CD4-positive, alpha-beta T cell treated with Interleukin-4 for 4 hours (primary cell): ENCODE results near the gene ARHGEF3.

Experiments
- DNase-seq: peaks from one replicate; pipeline ENCODE4 v3.0.0-alpha.2; 2020

Gene ARHGEF3

GRCh38 chr3:56795097-56795828 lies 6.5 kb downstream of the ARHGEF3 start:
- DNase-seq = no peak

DNA sequence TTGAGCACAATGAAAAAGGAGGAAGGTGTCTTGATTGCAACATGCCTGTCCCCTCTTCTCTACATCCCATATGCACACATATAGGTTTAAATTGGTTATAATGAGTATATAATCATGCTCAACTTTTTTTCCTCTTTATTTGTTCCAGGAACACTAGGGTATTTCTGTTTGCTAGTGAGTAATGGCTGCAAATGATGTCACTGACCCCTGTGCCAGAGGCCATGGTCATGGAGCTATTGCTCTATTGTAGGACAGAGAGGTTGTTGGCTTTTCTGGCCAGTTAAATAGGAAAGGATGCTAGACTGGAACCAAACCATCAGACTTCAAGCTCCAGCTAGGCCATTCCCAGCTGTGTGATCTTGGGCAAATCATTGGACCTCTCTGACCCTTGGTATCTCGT lies 9.6 kb downstream of the ARHGEF3 start:
- no peak for DNase-seq

DNA sequence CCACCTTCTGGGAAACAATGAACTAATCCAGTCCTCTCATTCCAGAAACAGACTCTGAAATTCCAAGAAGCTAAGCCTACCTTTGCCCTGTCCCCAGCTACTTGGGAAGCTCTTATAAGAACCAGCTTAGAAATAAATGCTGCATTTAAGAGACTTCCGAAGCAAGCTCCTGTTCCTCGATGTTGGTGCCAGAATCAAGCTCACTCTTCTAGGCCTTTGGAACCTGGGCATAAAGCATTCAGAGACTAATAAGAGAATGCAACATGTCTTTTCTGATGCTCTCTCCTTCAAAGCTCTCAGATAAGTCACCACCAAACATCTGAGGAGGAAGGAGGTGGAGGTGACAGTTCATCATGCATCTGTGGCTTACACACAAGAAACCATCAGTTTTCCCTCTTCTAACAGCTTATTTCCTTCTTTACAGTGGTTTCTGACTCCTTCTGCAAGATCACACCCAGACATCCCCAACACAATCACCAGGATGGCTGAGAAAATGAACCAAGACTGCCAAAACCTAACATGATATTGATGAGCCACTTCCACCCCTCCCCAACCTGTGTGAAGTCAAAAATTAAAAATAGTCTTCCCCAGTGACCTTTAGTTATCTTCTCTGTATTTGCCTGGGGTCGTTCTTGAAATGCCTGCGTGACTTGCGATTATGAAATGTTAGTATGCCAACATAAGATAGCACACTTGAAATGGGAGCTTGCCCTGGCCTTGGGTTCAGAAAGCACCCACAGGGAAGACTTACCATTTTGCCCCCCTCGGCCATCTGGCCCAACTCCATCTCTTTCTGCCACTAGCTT lies 11.5 kb downstream of the ARHGEF3 start:
- DNase-seq = peak; percentile 79

DNA sequence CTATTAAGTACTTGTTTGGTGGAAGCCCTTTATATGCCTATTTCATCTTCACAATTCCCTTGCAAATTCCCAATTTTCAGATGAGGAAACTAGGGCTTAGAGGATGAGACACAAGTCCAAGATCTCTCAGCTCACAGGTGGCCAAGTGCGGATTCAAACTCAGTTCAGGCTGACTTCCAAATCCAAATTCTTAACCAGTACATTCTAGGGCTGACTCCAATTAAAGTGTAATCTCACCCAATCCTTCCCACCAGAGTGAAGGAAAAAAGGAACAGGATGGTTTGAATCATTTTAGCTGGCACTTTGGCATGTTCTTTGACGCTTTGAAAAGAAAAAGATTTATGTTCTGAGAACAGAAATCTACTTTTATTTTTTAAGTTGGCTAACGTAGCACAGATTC lies 12.7 kb downstream of the ARHGEF3 start:
- DNase-seq = no peak

DNA sequence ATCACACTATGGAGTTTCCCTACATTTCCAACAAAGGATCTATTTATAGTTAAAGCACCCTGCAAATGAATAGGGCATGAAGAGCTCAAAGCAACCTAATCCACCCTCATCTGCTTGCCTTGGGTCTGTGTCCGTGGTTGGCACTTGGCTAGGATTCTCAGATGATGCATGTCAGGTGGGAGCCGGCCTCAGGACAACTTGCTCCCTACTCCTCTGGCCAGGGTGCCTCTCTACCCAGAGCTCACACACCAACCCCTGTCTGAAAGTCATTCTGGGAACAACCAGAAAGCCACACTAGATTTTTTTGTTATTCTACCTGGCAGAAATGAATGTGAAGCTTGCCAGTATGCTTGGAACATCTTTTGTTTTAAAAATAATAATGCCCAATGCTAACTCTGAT lies 13.2 kb downstream of the ARHGEF3 start:
- DNase-seq = no peak

DNA sequence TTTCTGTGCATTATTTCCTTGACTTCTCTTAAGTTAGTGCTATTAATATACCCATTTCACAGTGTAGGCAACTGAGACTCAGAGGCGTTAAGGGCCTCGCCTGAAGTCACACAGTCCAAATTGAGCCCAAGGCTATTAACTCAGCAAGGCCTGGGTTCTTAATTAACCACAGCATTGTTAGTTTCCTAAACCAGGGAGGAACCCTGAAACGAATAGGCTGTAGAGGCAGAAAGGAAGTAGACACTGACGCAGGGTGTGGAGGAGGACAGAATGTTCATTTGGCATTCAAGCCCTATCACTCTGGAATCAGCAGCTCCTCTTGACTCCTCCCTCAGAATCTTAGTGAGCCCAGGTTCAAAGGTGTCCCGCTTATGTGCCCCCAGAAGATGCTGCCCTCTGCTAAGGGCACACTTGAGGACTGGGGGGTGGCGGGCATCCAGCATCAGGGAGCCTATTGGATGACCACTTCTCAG lies 13.9 kb downstream of the ARHGEF3 start:
- DNase-seq = peak; percentile 49

GRCh38 chr3:56787258-56787775 lies 14.4 kb downstream of the ARHGEF3 start:
- no peak for DNase-seq

DNA sequence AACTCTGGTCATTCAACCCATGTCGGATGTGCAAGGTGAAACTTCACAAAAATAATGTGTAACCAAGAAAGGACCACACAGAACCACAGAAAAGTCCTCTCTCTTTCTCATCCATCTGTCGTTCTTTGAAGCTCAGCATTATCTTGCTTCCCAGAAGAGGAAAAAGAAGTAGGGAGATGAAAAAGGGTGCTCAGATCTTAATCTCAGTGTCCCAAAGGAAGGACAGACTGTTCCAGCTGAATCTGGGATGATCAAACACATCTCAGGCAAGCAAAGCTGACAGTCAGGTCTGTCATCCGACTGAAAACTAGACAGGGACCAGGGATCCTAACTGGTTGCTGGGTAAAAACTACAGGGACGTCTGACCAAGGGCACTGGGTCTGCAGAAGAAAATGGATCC lies 16.2 kb downstream of the ARHGEF3 start:
- DNase-seq = no peak

DNA sequence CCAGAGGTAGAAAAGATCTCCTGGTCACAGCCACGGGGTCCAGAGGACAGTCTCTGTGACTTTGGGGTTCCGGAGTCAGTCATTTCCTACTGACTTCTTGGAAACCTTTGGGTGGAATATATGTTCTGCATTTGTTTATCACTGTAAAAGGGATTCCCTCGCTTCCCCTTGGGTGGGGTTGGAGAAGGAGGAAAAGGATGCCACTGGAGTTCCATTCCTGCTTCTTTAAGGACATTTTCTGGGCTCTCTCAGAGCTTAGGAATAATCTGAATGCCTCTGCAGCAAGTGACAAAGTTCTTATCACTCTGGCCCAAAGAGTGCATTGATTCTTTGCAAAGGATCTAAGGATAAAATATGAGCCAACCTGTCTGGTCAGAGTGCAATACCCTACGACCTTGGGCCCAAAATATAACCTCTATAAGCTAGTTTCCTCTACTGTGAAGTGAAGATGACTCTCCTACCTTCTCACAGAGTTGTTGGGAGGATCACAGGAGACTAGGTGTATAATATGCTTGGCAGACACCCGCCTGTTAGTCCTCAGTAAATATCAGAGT lies 17.2 kb downstream of the ARHGEF3 start:
- DNase-seq = no peak

DNA sequence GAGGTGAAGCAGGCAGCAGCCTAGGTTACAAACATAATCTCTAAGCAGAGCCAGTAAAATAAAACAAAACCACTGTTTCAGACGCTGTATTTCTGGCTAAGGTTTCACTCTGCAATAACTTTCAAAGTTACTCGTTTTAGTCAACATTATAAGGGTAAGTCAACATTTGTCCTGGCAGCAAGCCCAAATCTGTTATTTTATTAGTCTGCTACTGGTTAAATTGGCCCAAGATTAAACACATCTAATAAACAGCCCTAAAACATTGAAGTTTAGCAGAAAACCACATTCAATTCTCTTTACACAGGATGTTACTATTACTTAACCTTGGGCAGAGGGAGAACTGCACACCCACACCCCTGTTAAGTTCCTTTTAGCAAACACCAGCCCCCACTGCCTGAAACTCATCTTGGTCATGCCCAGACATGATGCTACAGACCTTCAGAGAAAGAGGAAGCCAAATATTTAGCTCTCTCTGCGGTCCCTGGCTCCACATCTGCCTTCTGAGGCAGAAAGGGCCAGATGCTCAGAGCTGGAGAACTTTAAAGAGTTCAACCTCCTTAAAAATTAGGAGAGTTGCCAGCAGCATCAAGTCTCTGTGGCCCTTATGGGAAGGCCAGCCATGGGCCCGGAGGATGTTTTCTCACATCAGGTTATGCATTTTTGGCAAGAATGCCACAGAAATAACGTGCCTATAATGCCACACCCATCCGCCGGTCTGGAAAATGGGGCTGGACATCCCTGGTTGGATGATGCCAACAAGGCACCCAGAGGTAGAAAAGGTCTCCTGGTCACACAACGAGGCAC lies 17.9 kb downstream of the ARHGEF3 start:
- DNase-seq = peak; percentile 92

DNA sequence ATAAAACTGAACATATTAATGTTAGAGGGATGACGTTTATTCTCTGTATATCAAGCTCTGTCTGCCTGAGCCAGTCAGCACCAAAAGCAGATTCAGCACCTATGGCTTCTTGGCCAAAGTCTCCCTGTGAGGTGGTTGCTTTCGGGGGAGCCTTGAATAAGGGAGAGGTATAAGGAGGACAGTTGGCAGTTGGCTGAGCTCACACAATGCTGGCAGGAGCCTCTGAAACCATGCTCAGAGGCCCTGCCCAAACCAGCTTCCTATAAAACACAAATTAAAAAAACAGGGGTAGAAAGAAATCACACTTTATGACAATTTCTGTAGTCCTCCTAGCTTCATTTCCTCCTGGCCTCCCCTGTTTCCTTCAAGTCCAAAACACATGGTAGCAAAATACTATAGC lies 18.8 kb downstream of the ARHGEF3 start:
- no peak for DNase-seq

GRCh38 chr3:56782215-56782614 lies 19.5 kb downstream of the ARHGEF3 start:
- DNase-seq = no peak

- DNase-seq = no peak
Measured at GRCh38 chr3:56781762-56782161, 20.0 kb downstream of the ARHGEF3 start.

DNA sequence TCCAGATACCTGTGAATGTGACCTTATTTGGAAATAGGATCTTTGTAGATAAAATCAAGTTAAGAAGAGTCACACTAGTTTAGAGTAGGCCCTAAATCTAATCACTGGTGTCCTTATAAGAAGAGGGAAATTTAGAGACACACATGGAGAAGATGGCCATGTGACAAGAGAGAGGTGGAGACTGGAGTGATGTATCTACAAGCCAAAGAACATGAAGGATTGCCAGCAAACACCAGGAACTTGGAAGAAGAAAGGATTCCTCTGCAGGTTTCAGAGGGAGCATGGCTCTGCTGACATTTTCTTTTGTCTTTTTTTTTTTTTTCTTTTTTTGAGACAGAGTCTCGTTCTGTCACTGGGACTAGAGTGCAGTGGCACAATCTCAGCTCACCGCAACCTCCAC lies 20.8 kb downstream of the ARHGEF3 start:
- DNase-seq = no peak

DNA sequence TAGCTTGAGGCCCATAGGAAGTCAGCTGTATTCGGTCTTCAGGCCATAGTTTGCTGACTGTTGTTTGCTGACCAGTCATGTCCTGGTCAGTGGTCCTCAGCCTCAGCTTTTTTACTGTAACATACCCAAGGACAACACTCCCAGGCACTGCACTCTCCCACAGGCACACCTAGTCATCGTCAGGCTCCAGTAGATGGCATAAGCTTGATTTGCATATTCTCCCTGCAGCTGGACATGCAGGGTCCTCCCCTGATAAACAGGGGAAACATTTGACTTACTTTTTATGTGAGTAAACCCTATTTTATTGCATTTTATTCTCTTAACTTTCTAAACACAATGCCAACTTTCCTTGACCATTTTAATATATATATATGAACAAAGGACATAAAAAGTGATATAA lies 22.9 kb downstream of the ARHGEF3 start:
- DNase-seq = no peak

DNA sequence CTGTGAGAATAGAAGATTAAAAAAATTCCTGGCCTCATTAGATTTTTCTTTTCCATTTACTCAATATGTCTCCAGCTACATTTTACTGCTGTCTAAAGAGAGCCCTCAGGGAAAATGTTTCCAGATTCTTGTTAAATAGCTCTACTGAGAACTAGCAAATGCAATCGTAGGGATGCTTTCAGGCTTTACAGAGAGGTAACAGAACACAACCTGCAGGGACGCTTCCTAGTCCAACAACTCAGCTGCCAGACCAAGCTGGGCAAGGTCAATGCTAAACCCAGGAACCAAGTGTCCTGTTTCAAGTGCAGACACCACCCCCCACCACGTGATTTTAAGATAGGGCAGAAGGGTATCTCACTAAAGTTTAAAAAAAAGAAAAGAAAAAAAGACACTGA lies 25.2 kb downstream of the ARHGEF3 start:
- no peak for DNase-seq

GRCh38 chr3:56775838-56776555 lies 25.8 kb downstream of the ARHGEF3 start:
- no peak for DNase-seq

DNA sequence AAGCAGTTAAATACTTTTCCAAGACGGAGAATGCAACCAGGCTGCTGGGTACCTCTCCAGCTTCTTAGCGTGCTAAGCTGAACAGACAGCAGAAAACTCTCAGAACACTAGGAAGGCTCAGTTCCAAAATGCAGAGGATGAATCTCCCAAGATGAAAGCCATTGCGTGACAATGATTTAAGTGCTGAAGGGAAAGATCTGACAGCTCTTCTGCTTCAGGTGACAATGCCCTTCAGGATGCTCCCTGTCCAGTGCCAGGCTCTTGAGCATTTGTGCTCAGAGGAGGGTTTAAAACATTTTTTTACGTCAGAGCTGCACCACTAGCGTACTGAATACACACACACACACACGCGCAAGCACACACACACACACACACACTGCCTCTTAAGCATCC lies 26.3 kb downstream of the ARHGEF3 start:
- DNase-seq = no peak

DNA sequence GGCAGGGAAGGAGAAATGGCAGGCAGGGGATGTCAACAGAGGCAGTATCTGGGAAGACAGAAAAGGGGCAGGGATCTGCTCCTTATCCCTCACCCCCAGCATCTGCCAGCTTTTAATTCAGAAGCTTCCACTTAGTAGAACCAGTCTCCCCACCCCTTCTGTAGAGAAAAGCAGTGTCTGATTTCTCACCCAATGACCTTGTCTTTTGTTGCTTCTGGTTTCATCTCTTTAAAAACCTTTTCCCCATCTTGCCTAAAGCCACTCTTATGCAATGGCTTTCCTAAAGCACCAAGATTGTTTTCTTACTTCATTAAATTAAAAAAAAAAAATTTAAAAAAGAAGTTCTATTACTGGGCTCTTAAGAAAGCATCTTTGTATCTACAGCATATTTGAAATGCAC lies 27.8 kb downstream of the ARHGEF3 start:
- no peak for DNase-seq

DNA sequence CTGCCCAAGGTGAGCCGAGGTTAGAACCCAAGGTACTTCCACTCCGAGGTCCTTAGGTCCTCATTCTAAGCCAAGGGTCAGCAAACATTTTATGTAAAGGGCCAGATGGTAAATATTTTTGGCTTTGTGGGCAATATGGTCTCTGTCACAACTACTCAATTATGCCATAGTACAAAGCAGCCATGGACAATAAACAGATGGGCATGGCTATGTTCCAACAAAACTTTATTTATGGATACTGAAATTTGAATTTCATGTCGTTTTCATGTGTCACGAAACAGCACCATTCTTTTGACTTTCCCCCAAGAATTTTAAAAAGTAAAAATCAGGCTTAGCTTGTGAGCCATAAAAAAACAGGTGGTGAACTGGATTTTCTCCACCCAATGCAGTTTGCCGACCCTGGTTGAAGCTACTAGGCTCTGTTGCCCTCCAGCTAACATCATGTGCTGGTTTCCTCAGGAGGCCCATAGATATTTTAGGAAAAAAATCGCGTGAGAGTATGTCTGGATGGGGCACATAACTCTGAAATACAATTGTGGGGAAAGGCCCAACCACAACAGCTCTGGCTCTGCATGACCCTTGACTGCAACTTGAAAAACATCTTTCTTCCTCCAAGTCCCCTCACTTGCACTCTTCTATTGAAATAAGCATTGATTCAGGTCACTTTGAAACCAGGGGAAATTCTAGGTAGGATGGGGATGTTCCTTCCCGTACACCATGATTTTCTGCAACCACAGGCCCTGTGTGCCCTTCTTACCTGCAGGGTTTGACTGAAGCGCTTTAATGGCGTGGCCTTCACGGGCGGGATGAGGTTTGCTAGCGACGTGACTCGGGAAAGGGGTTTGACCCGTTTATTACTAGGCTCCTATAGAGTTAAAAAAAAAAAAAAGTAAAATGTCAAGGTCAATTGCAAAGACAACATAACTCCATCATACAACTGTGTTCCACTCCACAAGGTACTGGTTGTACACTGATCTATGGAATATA lies 28.5 kb downstream of the ARHGEF3 start:
- DNase-seq = no peak

DNA sequence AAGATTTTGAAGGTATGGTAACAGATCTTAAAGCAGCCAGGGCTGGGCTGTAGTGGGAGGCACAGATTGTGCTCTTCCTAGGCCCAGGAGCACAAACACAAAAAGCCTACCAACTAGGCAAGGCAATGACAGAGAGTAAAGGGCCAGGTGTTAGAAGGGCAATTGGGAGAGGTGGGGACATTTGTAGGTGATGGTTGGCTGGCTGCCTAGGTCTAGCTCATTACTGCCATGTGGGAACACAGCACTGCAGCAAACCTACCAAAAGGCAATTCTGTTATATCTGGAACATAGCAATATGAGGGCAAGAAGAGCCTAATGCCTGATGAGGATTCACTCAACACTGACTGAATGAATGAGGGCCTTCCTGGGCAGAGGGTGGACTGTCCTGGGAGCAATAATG lies 30.4 kb downstream of the ARHGEF3 start:
- DNase-seq = no peak
